ENCODE data around the gene CLIP1.

Gene CLIP1

GRCh38 chr12:122244565-122245371 lies 177.7 kb downstream of the CLIP1 start:
- Histone ChIP-seq H3K27me3 (ENCODE audit: control insufficient read depth, low read length) (no peaks in the 10 kb centered on the region), H3K4me1 (ENCODE audit: control insufficient read depth, low read length) (no peaks in the 10 kb centered on the region)
- no peak for TF ChIP-seq EZH2phosphoT487 (IDR thresholded peaks at IDR 0.05; ENCODE audit: borderline replicate concordance, low read length)
- no peak for TF ChIP-seq CTCF (IDR thresholded peaks at IDR 0.05; ENCODE audit: low read depth, low read length, poor library complexity, severe bottlenecking)

GRCh38 chr12:122243965-122244364 lies 178.5 kb downstream of the CLIP1 start:
- Histone ChIP-seq H3K9me2 (replicated peaks; ENCODE audit: control insufficient read depth, low read length) (no peaks in the 10 kb centered on the region), H3K27me3 (ENCODE audit: control insufficient read depth, low read length) (no peaks in the 10 kb centered on the region), H3K4me2 (ENCODE audit: low read length) (no peak overlapping the region), H3K4me3 (ENCODE audit: low read length) (no peak overlapping the region), H4K20me1 (ENCODE audit: control insufficient read depth, insufficient read depth, low read depth, low read length) (no peaks in the 10 kb centered on the region), H3K27ac (ENCODE audit: low read depth, low read length) (no peak overlapping the region), H3K79me2 (ENCODE audit: control insufficient read depth, low read length) (no peaks in the 10 kb centered on the region), H3K4me1 (ENCODE audit: control insufficient read depth, low read length) (no peaks in the 10 kb centered on the region), H3K9me3 (ENCODE audit: control insufficient read depth, insufficient read depth, low read length) (no peaks in the 10 kb centered on the region), H3F3A (ENCODE audit: control insufficient read depth, insufficient read depth) (no peaks in the 10 kb centered on the region), H3K36me3 (ENCODE audit: control insufficient read depth, low read length) (no peaks in the 10 kb centered on the region; the same call in 1 of the 2 replicates)
- TF ChIP-seq EZH2phosphoT487 (IDR thresholded peaks at IDR 0.05; ENCODE audit: borderline replicate concordance, low read length) (no peak), CTCF (IDR thresholded peaks at IDR 0.05; ENCODE audit: low read depth, low read length, poor library complexity, severe bottlenecking) (no peak)

More at GRCh38 chr12:122244565-122245371, 177.7 kb downstream of the CLIP1 start:
- Histone ChIP-seq H3K9me3 (ENCODE audit: control insufficient read depth, insufficient read depth, low read length) (no peaks in the 10 kb centered on the region), H4K20me1 (ENCODE audit: control insufficient read depth, insufficient read depth, low read depth, low read length) (no peaks in the 10 kb centered on the region), H3F3A (ENCODE audit: control insufficient read depth, insufficient read depth) (no peaks in the 10 kb centered on the region), H3K4me2 (ENCODE audit: low read length) (no peak overlapping the region), H3K9me2 (replicated peaks; ENCODE audit: control insufficient read depth, low read length) (no peaks in the 10 kb centered on the region), H3K36me3 (ENCODE audit: control insufficient read depth, low read length) (no peaks in the 10 kb centered on the region; the same call in 1 of the 2 replicates), H3K4me3 (ENCODE audit: low read length) (no peak overlapping the region), H3K79me2 (ENCODE audit: control insufficient read depth, low read length) (no peaks in the 10 kb centered on the region), H3K27ac (ENCODE audit: low read depth, low read length) (no peak overlapping the region)

- Histone ChIP-seq H3F3A (ENCODE audit: control insufficient read depth, insufficient read depth) (no peaks in the 10 kb centered on the region), H4K20me1 (ENCODE audit: control insufficient read depth, insufficient read depth, low read depth, low read length) (no peaks in the 10 kb centered on the region), H3K27ac (ENCODE audit: low read depth, low read length) (no peak overlapping the region), H3K9me2 (replicated peaks; ENCODE audit: control insufficient read depth, low read length) (no peaks in the 10 kb centered on the region), H3K36me3 (ENCODE audit: control insufficient read depth, low read length) (peaks cover 4% of the 10 kb centered on the region; the same call in 1 of the 2 replicates), H3K4me2 (ENCODE audit: low read length) (no peak overlapping the region), H3K79me2 (ENCODE audit: control insufficient read depth, low read length) (no peaks in the 10 kb centered on the region), H3K9me3 (ENCODE audit: control insufficient read depth, insufficient read depth, low read length) (no peaks in the 10 kb centered on the region), H3K27me3 (ENCODE audit: control insufficient read depth, low read length) (no peaks in the 10 kb centered on the region), H3K4me3 (ENCODE audit: low read length) (no peak overlapping the region), H3K4me1 (ENCODE audit: control insufficient read depth, low read length) (no peaks in the 10 kb centered on the region)
- TF ChIP-seq EZH2phosphoT487 (IDR thresholded peaks at IDR 0.05; ENCODE audit: borderline replicate concordance, low read length): no peak
- TF ChIP-seq CTCF (IDR thresholded peaks at IDR 0.05; ENCODE audit: low read depth, low read length, poor library complexity, severe bottlenecking): no peak
Observed at GRCh38 chr12:122238861-122239260, 183.6 kb downstream of the CLIP1 start.
